ENCODE data around the gene ABLIM3. TPM values are rescaled to one million over a fixed set of nuclear protein-coding genes. Genes with fewer than 3 reads are reported as not detected.

ABLIM3 gene
- total and polyA plus RNA-seq, 10 of the 15 experiments (the other 5 are each of a cell fraction or from before 2014, with no cell fraction given) = 0.03 TPM; not detected in 9

DNA sequence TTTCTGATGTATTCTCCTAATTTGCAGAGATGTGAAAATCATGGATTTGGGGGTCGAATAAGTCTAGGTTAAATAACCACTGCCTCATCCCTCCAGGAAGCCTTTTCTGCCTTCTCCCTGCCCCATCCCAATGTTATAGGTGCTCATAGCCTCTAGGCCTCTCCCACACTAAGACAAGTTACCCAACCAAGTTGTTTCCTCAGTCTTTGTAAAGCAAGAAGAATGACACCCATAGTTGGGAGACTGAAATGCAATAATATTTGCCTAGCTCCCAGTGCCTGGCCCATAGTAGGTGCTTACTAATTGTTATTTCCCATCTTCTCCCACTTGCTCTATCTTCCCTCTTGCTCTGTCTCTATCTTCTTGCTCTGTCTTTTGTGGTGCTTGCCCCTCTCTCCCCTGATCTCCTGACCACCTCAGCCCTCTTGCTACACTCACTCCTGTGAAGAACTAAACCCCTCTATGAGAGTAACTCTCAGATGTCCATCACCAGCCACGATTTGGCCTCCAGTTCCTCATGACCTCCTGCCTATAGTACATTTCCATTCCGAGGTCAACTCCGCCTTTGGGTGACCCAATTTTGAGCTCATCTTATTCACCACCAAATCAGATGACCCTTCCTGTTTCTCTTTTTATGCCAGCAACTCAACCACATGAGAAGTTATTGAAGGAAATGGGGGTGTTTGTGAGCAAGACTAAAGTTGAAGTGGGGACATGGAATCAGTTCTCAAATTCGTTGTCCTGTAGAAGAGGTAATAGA is 137.3 kb downstream of the ABLIM3 start:
- H3K4me1 ChIP-seq (ENCODE audit: control insufficient read depth, insufficient read depth, low read length) = no peaks in the 10 kb centered on the region
- 27% methylated on average over 5 of the region's 5 CpGs for WGBS (ENCODE audit: insufficient coverage, insufficient replicate concordance, low lambda C conversion rate, missing lambda C conversion rate)
- H4K20me1 ChIP-seq (ENCODE audit: control insufficient read depth, insufficient read depth) = no peaks in the 10 kb centered on the region
- FAIRE-seq = no peak
- no peak for DNase-seq (ENCODE audit: low read depth, low spot score)
- intact Hi-C loops (cut with micrococcal nuclease; ENCODE audit: unreplicated experiment) = no loop called here
- no peaks in the 10 kb centered on the region for H3K36me3 ChIP-seq (ENCODE audit: control insufficient read depth in 2 of 2, insufficient read depth in 2 of 2, low read length in 1 of 2)
- H3K9ac ChIP-seq (ENCODE audit: control insufficient read depth, insufficient read depth, low read length) = no peak overlapping the region
- ChIA-PET SMC1A (ENCODE audit: uncharacterized antibody, unreplicated experiment) (interaction anchor here (0.8 to 1.4 kb wide), 2 partner anchors 14 to 51 kb away, joined by 3 read pairs; no protein-coding TSS in a partner anchor), POLR2A (no interaction called here), RAD21 (ENCODE audit: unreplicated experiment) (no interaction called here), CTCF (interaction anchor here (0.6 to 1.5 kb wide), 2 partner anchors 9 to 1133 kb away, joined by 3 to 4 read pairs; no protein-coding TSS in a partner anchor)
- ATAC-seq = no peak
- H3K4me2 ChIP-seq (ENCODE audit: control insufficient read depth, insufficient read depth) = no peak overlapping the region
- peaks cover 0 to 5% of the 10 kb centered on the region in 2 experiments; a peak in 1 of 4 replicates for H3K27me3 ChIP-seq (replicated peaks in 1 of 2; ENCODE audit: control insufficient read depth in 2 of 2, insufficient read depth in 2 of 2, low read length in 1 of 2)
- H3K27ac ChIP-seq (ENCODE audit: control insufficient read depth, insufficient read depth) = no peak overlapping the region
- no peaks in the 10 kb centered on the region for H3K9me3 ChIP-seq (replicated peaks; ENCODE audit: control insufficient read depth, insufficient read depth, low read length)
- no TSS peak for BruUV-seq (replicated peaks)
- H2AFZ ChIP-seq (ENCODE audit: control insufficient read depth, low read depth, low read length) = no peak overlapping the region
- no peaks in the 10 kb centered on the region for H3K79me2 ChIP-seq (ENCODE audit: control insufficient read depth, insufficient read depth, low read length)
- in situ Hi-C loops (cut with MboI) = no loop called here
- H3K4me3 ChIP-seq = no peak overlapping the region
- TF ChIP-seq POLR2AphosphoS5 (IDR thresholded peaks at IDR 0.05; ENCODE audit: low read length) = no peak
- TF ChIP-seq RUNX3 (IDR thresholded peaks at IDR 0.05; ENCODE audit: low read length) = no peak
- TF ChIP-seq PRDM15 (CRISPR knock-in tag; IDR thresholded peaks at IDR 0.05) = no peak
- TF ChIP-seq FOXM1 (IDR thresholded peaks at IDR 0.05; ENCODE audit: low read depth, low read length) = no peak
- TF ChIP-seq MAX (IDR thresholded peaks at IDR 0.05; ENCODE audit: low read depth, low read length) = no peak
- no peak for TF ChIP-seq ELK1 (IDR thresholded peaks at IDR 0.05; ENCODE audit: low read depth, low read length)
- TF ChIP-seq BHLHE40 (IDR thresholded peaks at IDR 0.05; ENCODE audit: borderline replicate concordance in 1 of 2, low read depth in 2 of 2, low read length in 1 of 2) = no peak
- TF ChIP-seq POLR2AphosphoS2 (IDR thresholded peaks at IDR 0.05; ENCODE audit: low read depth, low read length) = no peak
- no peak for TF ChIP-seq NFIC (IDR thresholded peaks at IDR 0.05; ENCODE audit: low read depth, low read length)
- no peak for TF ChIP-seq STAT1 (conservative IDR thresholded peaks at IDR 0.05)
- TF ChIP-seq NKRF (conservative IDR thresholded peaks at IDR 0.05) = no peak
- TF ChIP-seq MYB (IDR thresholded peaks at IDR 0.05; ENCODE audit: borderline replicate concordance, low read depth, low read length) = no peak
- no peak for TF ChIP-seq SUZ12 (IDR thresholded peaks at IDR 0.05; ENCODE audit: unreplicated experiment)
